Activated T-cell treated with anti-CD3 and anti-CD28 coated beads, Interleukin-2, amount 50 U/mL, for 72 hours (primary cell): ENCODE results near the gene DHRSX. TPM values are rescaled to one million over a fixed set of nuclear protein-coding genes. Genes with fewer than 3 reads are reported as not detected.
"Not testable (repeated sequence)": the region's sequence is repeated elsewhere in the genome, so short reads cannot be mapped to it uniquely, and the experiment has no call there.

Experiments
- ATAC-seq, 2 donors: fragments of 150-1000 bp; cut with Tn5 transposase; replicated peaks in 1 of 2; 2 replicates each; pipeline ENCODE4 v1.10.0; 2021; ENCODE audit warnings: moderate library complexity in 2 of 2, mild to moderate bottlenecking in 1 of 2
- DNase-seq, 2 donors: peaks; one replicate each; pipeline ENCODE4 v3.0.0; 2021 to 2022; ENCODE audit warnings: mixed read lengths in 1 of 2
- H3K27ac Mint-ChIP-seq: one replicate; pipeline ENCODE4 v1.8.0; 2022; ENCODE audit warnings: mild to moderate bottlenecking, moderate library complexity, mixed read lengths
- H3K27me3 Mint-ChIP-seq: one replicate; pipeline ENCODE4 v1.8.0; 2022; ENCODE audit warnings: low read depth, mixed read lengths
- H3K36me3 Mint-ChIP-seq, 2 donors: one replicate each; pipeline ENCODE4 v1.8.0; 2022; ENCODE audit warnings: mixed read lengths in 2 of 2, mild to moderate bottlenecking in 1 of 2; ENCODE audit not compliant: insufficient read depth in 2 of 2
- H3K4me1 Mint-ChIP-seq: one replicate; pipeline ENCODE4 v1.8.0; 2022; ENCODE audit warnings: low read depth, mixed read lengths
- H3K4me3 Mint-ChIP-seq, 2 donors: one replicate each; pipeline ENCODE4 v1.8.0; 2022; ENCODE audit warnings: mild to moderate bottlenecking in 2 of 2, mixed read lengths in 2 of 2, moderate library complexity in 2 of 2
- H3K9me3 Mint-ChIP-seq, 2 donors: one replicate each; pipeline ENCODE4 v1.8.0; 2022; ENCODE audit warnings: mixed read lengths in 2 of 2
- total RNA-seq, 2 donors: library from RNA; stranded (reverse); gene quantifications; one replicate each; pipeline ENCODE4 v1.2.3, GENCODE V29; 2022

Gene DHRSX
- total RNA-seq, 2 donors from 2014 or later, result 24.0 to 26.0 TPM

- peaks cover 5 to 6% of the 10 kb centered on the region in 2 donors for H3K36me3 Mint-ChIP-seq
- H3K4me3 Mint-ChIP-seq, result no peak overlapping the region
- ATAC-seq, result no peak
- DNase-seq, result no peak
- H3K4me1 Mint-ChIP-seq, result peaks cover 4% of the 10 kb centered on the region
- H3K27me3 Mint-ChIP-seq, result no peaks in the 10 kb centered on the region
- H3K9me3 Mint-ChIP-seq, result peaks cover 0 to 6% of the 10 kb centered on the region in 2 donors
- no peak overlapping the region for H3K27ac Mint-ChIP-seq
These were observed 184.2 kb downstream of the DHRSX start for GRCh38 chrX:2316534-2316933.

GRCh38 chrX:2315434-2315833, 185.3 kb downstream of the DHRSX start:
- H3K36me3 Mint-ChIP-seq, result peaks cover 6 to 12% of the 10 kb centered on the region in 2 donors
- no peak overlapping the region for H3K27ac Mint-ChIP-seq

GRCh38 chrX:2314831-2315365, 185.9 kb downstream of the DHRSX start:
- DNase-seq (no peak), ATAC-seq (no peak)
- Mint-ChIP-seq H3K36me3 (peaks cover 8 to 14% of the 10 kb centered on the region in 2 donors), H3K9me3 (peaks cover 0 to 6% of the 10 kb centered on the region in 2 donors), H3K27me3 (no peaks in the 10 kb centered on the region), H3K4me3 (no peak overlapping the region), H3K27ac (no peak overlapping the region), H3K4me1 (peaks cover 4% of the 10 kb centered on the region)

More at GRCh38 chrX:2315434-2315833, 185.3 kb downstream of the DHRSX start:
- Mint-ChIP-seq H3K4me3 (no peak overlapping the region), H3K27me3 (no peaks in the 10 kb centered on the region), H3K9me3 (peaks cover 0 to 6% of the 10 kb centered on the region in 2 donors), H3K4me1 (peaks cover 4% of the 10 kb centered on the region)
- ATAC-seq (no peak), DNase-seq (no peak)

- H3K36me3 Mint-ChIP-seq, result peaks cover 8 to 14% of the 10 kb centered on the region in 2 donors
- H3K9me3 Mint-ChIP-seq, result peaks cover 0 to 6% of the 10 kb centered on the region in 2 donors
- peaks cover 4% of the 10 kb centered on the region for H3K4me1 Mint-ChIP-seq
- ATAC-seq, result no peak
- H3K27me3 Mint-ChIP-seq, result no peaks in the 10 kb centered on the region
- H3K4me3 Mint-ChIP-seq, result no peak overlapping the region
- H3K27ac Mint-ChIP-seq, result no peak overlapping the region
- DNase-seq, result no peak
These were observed 186.7 kb downstream of the DHRSX start for GRCh38 chrX:2313864-2314640.

DNA sequence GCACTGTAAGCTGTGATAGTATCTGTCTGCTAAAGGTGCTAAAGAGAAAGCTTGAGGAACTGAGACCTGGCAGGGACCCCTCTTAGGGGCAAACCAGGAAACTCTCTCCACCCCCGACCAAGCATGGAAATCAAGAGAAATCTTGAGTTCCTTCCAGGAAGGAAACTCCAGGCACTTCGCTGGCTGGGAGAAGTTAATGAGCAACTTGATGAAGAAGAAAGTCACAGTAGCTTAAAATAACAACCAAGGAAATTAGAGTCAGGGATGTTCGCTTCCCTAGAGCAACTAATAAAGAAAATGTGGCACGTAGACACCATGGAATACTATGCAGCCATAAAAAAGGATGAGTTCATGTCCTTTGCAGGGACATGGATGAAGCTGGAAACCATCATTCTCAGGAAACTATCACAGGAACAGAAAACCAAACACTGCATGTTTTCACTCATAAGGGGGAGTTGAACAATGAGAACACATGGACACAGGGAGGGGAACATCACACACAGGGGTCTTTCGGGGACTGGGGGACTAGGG, 188.7 kb downstream of the DHRSX start:
- DNase-seq, H3K9me3 Mint-ChIP-seq, H3K4me1 Mint-ChIP-seq, H3K27ac Mint-ChIP-seq, ATAC-seq, H3K27me3 Mint-ChIP-seq, H3K4me3 Mint-ChIP-seq: not testable (repeated sequence)
- peaks cover 4 to 12% of the 10 kb centered on the region in 2 donors for H3K36me3 Mint-ChIP-seq

- ATAC-seq, result no peak
- Mint-ChIP-seq H3K36me3 (peaks cover 11 to 12% of the 10 kb centered on the region in 2 donors), H3K9me3 (peaks cover 2 to 6% of the 10 kb centered on the region in 2 donors), H3K4me3 (no peak overlapping the region), H3K27me3 (no peaks in the 10 kb centered on the region), H3K27ac (no peak overlapping the region), H3K4me1 (no peaks in the 10 kb centered on the region)
- DNase-seq, result no peak
These were observed 189.3 kb downstream of the DHRSX start for GRCh38 chrX:2311501-2311900.

DNA sequence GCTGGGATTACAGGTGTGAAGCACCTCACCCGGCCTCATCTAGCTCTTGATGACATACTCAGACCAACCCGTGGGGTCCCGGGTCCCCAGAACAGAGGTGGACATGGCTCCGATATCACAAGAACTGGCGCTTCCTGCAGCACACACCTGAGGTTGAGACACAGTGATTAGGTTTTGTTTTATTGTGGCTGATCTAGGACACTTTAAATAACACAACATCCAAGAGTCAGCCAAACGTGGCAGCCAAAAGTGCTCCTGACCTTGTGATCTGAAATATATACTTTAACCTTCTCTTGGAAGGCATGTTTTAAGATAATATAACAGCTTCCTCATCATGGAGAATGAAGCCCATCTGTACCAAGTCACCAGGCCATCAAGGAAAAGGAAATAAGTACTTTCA, 198.9 kb downstream of the DHRSX start:
- H3K4me1 Mint-ChIP-seq, result no peaks in the 10 kb centered on the region
- H3K36me3 Mint-ChIP-seq, result peaks cover 15 to 19% of the 10 kb centered on the region in 2 donors
- DNase-seq (no peak), ATAC-seq (no peak)
- H3K4me3 Mint-ChIP-seq, result no peak overlapping the region
- H3K27ac Mint-ChIP-seq, result no peak overlapping the region
- no peaks in the 10 kb centered on the region for H3K27me3 Mint-ChIP-seq
- peaks cover 8 to 13% of the 10 kb centered on the region in 2 donors for H3K9me3 Mint-ChIP-seq

- Mint-ChIP-seq H3K36me3 (peaks cover 10 to 12% of the 10 kb centered on the region in 2 donors), H3K9me3 (peaks cover 5 to 12% of the 10 kb centered on the region in 2 donors), H3K27ac (no peak overlapping the region), H3K4me1 (no peaks in the 10 kb centered on the region), H3K4me3 (no peak overlapping the region), H3K27me3 (no peaks in the 10 kb centered on the region)
- DNase-seq (no peak), ATAC-seq (no peak)
These were observed 200.9 kb downstream of the DHRSX start for GRCh38 chrX:2299871-2300270.

DNA sequence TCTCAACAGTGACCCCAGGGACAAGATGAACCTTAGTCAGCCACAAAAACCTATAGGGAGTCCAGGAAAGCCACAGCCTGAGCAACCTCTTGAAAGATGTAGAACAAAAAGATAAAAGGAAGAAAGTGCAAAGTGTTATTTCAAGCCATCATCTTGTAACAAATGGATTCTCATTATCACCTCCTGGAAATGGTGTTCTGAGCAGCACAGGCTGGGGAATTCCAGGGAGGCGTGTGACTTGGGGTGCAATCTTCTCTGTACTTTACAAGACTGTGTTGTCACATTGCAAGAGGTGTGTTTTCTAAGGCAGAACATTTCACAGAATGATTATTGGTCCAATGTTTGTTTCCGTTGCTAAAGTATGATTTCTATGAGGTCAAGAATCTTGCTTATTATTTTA, 214.0 kb downstream of the DHRSX start:
- H3K9me3 Mint-ChIP-seq, result peaks cover 0 to 5% of the 10 kb centered on the region in 2 donors
- ATAC-seq (no peak), DNase-seq (no peak)
- peaks cover 2 to 7% of the 10 kb centered on the region in 2 donors for H3K36me3 Mint-ChIP-seq
- no peaks in the 10 kb centered on the region for H3K4me1 Mint-ChIP-seq
- no peak overlapping the region for H3K4me3 Mint-ChIP-seq
- peak overlapping the region; percentile 19 for H3K27ac Mint-ChIP-seq
- no peaks in the 10 kb centered on the region for H3K27me3 Mint-ChIP-seq

GRCh38 chrX:2284601-2285000, 216.2 kb downstream of the DHRSX start:
- Mint-ChIP-seq H3K4me1 (no peaks in the 10 kb centered on the region), H3K36me3 (peaks cover 0 to 2% of the 10 kb centered on the region in 2 donors), H3K4me3 (no peak overlapping the region), H3K9me3 (peaks cover 0 to 4% of the 10 kb centered on the region in 2 donors), H3K27ac (no peak overlapping the region), H3K27me3 (no peaks in the 10 kb centered on the region)
- ATAC-seq (no peak), DNase-seq (no peak)

DNA sequence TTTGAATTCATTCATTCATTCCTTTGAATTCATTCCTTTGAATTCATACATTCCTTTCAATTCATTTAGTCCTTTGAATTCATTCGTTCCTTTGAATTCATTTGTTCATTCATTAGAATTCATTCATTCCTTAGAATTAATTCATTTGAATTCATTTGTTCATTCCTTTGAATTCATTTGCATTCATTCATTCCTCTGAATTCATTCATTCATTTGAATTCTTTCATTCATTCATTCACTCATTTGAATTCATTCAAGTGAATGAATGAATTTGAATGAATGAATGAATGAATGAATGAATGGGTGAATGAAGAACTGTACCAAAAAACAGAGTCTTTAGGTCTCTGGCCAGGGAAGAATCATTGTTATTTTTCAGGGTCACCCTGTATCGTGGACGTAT, 216.6 kb downstream of the DHRSX start:
- Mint-ChIP-seq H3K27ac (no peak overlapping the region), H3K9me3 (peaks cover 0 to 4% of the 10 kb centered on the region in 2 donors), H3K4me1 (no peaks in the 10 kb centered on the region), H3K27me3 (no peaks in the 10 kb centered on the region), H3K4me3 (no peak overlapping the region), H3K36me3 (peaks cover 0 to 2% of the 10 kb centered on the region in 2 donors)
- ATAC-seq (no peak), DNase-seq (no peak)

- H3K27me3 Mint-ChIP-seq, result no peaks in the 10 kb centered on the region
- H3K9me3 Mint-ChIP-seq, result peaks cover 0 to 4% of the 10 kb centered on the region in 2 donors
- H3K27ac Mint-ChIP-seq, result no peak overlapping the region
- no peak overlapping the region for H3K4me3 Mint-ChIP-seq
- DNase-seq, result no peak
- peaks cover 0 to 2% of the 10 kb centered on the region in 2 donors for H3K36me3 Mint-ChIP-seq
- no peaks in the 10 kb centered on the region for H3K4me1 Mint-ChIP-seq
- no peak for ATAC-seq
These were observed 217.5 kb downstream of the DHRSX start for GRCh38 chrX:2283111-2283859.
